HG03139 (cell line): Measurements from ENCODE around the gene CERS1.

Experiments used
- ATAC-seq: cut with Tn5 transposase; IDR thresholded peaks from one replicate; pipeline ENCODE4 v1.9.1; 2021; ENCODE audit not compliant: unreplicated experiment

The CERS1 gene

GRCh38 chr19:18859676-18860301, 36.2 kb downstream of the CERS1 start:
- ATAC-seq, result no peak

- no peak for ATAC-seq
Measured at GRCh38 chr19:18858906-18859646, 36.9 kb downstream of the CERS1 start.

DNA sequence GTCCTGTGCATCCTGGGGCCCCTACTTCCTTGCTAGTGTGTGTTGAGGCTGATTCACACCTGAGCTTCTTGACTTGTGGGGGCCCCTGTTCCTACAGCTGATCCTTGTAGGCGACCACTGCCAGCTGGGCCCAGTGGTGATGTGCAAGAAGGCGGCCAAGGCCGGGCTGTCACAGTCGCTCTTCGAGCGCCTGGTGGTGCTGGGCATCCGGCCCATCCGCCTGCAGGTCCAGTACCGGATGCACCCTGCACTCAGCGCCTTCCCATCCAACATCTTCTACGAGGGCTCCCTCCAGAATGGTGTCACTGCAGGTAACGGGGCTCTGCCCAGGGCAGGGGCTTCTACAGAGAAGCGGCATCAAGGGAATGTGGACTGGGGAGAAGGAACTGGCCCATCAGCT, 38.7 kb downstream of the CERS1 start:
- ATAC-seq, result no peak

GRCh38 chr19:18856385-18857126, 39.4 kb downstream of the CERS1 start:
- no peak for ATAC-seq

GRCh38 chr19:18855647-18856384, 40.1 kb downstream of the CERS1 start:
- no peak for ATAC-seq

- ATAC-seq, result no peak
Measured at GRCh38 chr19:18854982-18855381, 41.0 kb downstream of the CERS1 start.

GRCh38 chr19:18853755-18854427, 42.1 kb downstream of the CERS1 start:
- ATAC-seq, result no peak

DNA sequence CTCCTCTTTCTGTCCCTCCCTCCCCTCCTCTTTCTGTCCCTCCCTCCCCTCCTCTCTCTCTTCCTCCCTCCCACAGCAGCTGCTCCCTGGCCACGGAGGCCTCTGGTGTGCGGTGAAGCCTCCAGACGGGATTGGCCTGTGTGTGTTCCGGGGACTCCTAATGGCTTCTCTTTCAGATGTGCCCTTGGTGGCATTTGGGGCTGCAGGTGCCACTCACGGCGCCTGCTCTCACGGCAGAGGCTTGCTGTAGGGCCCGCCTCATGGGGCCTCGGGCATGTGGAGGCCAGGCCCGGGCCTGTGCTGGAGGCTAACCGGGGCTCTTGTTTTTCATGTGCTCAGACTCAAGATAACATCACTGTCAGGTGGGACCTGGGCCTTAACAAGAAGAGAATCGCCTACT, 43.3 kb downstream of the CERS1 start:
- no peak for ATAC-seq

- ATAC-seq, result no peak
Measured at GRCh38 chr19:18851673-18852325, 44.2 kb downstream of the CERS1 start.

DNA sequence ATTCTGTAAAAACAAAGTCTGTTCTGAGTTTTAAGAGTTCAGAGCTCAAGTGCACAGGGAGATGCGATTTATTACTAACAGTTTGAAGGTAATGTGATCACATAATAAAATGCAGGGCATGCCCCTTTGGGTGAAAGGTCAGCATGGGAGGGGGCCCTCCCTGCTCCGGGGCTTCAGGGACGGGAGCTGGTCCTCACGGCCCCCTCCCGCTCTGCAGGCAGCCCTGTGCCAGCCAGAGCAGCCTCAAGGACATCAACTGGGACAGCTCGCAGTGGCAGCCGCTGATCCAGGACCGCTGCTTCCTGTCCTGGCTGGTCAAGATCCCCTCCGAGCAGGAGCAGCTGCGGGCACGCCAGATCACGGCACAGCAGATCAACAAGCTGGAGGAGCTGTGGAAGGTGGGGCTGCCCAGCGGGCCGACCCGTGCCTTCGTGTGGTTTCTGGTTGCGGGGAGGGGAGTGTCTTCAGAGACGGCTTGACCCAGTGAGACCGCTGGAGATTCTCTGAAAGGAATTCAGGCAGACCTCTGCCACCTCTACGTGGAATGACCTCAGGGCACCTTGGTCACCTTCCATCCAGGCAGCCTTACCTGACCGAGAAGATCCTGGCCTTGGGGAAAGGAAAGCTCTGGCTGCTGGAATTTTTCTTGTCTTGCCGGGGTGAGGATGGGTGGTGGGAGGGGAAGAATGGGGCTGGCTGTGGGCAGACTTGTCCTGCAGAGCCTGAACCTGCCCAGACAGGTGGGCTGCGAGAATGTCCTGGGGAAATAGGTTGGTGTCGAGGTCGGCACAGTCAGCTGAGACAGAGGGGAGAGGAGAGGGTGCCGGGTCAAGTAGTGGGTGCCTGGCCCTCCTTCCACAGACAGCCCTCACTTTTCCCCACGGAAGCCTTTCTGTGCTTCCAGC, 45.2 kb downstream of the CERS1 start:
- ATAC-seq, result no peak

DNA sequence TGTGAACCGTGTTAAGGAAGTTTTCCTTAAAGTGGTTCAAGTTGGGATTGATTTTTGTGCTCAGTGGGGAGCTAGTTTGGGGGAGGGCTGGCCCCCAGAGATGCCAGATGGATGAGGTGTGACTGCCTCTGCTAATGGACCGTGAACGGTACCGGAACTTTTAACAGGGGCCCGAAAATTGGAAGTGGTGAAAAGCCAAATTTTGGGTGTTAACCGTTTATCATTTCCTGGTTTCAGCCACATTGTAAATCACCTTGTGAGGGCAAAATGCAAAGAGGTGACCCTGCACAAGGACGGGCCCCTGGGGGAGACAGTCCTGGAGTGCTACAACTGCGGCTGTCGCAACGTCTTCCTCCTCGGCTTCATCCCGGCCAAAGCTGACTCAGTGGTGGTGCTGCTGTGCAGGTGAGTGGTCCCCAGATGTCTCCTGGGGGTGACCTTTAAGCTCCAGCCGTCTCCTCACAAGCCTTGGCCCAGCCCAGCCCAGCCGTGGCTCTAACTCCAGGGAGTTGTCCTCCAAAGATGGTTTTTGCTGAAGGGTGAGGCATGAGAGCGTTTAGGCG, 46.0 kb downstream of the CERS1 start:
- ATAC-seq, result no peak

- no peak for ATAC-seq
Measured at GRCh38 chr19:18848878-18849661, 46.9 kb downstream of the CERS1 start.

DNA sequence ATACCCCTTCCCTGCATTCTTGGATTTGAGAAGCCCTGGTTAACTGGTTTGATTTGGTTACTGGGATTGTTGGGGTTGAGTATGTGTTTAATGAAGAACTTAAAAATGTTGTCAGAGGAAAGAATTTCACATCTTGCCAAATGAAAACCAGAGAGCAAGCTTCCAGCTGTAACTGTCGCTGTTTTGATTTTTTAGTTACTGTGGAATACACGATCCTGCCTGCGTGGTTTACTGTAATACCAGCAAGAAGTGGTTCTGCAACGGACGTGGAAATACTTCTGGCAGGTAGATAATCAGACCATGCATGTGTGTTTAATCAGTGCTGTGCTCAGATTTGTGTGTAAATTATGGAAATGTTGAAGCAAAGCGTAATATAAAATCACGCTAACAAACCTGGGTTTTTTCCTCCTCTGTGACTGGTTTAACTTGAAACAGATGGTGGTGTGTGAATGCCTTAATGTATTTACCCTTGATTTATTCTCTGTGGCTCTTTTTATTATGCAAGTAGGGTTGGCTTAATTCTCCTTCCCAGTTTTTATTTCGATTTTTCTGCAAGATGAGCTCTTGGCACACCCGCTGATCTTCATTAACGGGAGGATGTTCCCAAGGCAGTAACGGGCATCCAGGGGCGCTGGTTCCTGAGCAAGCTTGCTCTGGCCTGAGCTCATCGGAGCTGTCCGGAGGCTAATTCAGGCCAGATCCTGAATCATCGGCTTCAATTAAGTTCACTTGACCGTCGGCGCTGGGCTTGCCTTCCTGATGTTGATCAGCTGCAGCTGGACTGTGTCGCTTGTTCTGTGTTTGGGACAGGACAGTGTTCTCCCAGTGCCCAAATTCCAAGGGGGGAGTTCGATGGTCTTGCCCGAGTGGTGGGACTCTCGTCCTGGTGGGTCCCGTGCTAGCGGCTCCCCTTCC, 48.2 kb downstream of the CERS1 start:
- ATAC-seq, result no peak

- no peak for ATAC-seq
Measured at GRCh38 chr19:18846862-18847548, 49.0 kb downstream of the CERS1 start.

GRCh38 chr19:18845961-18846360, 50.0 kb downstream of the CERS1 start:
- ATAC-seq, result no peak

DNA sequence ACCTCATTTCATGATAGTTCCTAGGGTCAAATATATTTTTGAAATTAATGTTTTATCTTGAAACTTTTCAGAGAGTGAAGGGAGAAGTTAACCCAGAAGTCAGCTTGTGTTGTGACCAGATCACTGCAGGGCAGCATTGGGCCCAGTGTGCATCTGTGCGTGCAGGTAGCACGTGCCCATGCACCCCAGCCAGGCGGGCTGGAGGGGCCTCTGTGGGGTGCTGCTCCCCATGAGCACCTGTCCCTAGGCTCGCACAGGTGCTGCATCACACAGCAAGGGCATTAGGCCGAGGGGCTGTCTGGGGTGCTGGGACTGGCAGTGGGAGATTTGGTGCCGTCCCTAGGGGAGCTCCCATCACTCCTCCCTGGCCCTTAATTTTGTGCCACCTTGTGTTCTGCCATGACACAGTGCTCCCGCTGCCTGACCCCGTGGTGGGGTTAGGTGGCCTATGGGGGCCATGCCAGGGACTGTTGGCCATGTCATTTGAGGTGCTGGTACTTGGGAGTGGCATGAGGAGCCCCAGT, 51.1 kb downstream of the CERS1 start:
- ATAC-seq, result no peak
